Measurements from ENCODE around the gene ARAP1.

The ARAP1 gene

GRCh38 chr11:72688929-72689328 lies 63.3 kb downstream of the ARAP1 start:
- DNase-seq (ENCODE audit: low read depth), result no peak
- no peak overlapping the region for H3K4me3 ChIP-seq (ENCODE audit: low read depth, low read length)
- TF ChIP-seq POLR2A (IDR thresholded peaks at IDR 0.05; ENCODE audit: extremely low read depth, insufficient read length) (no peak), MYC (IDR thresholded peaks at IDR 0.05; ENCODE audit: low read depth, low read length) (no peak), MAX (IDR thresholded peaks at IDR 0.05; ENCODE audit: low read depth, low read length) (no peak), CTCF (IDR thresholded peaks at IDR 0.05; ENCODE audit: low read depth, low read length) (no peak)

- no peak for TF ChIP-seq POLR2A (IDR thresholded peaks at IDR 0.05; ENCODE audit: extremely low read depth, insufficient read length)
- TF ChIP-seq MAX (IDR thresholded peaks at IDR 0.05; ENCODE audit: low read depth, low read length), result no peak
- no peak for TF ChIP-seq MYC (IDR thresholded peaks at IDR 0.05; ENCODE audit: low read depth, low read length)
- TF ChIP-seq CTCF (IDR thresholded peaks at IDR 0.05; ENCODE audit: low read depth, low read length), result no peak
- DNase-seq (ENCODE audit: low read depth), result no peak
- H3K4me3 ChIP-seq (ENCODE audit: low read depth, low read length), result no peak overlapping the region
Observed at GRCh38 chr11:72688486-72688885, 63.7 kb downstream of the ARAP1 start.

GRCh38 chr11:72687326-72687725 lies 64.9 kb downstream of the ARAP1 start:
- H3K4me3 ChIP-seq (ENCODE audit: low read depth, low read length), result no peak overlapping the region
- no peak for TF ChIP-seq CTCF (IDR thresholded peaks at IDR 0.05; ENCODE audit: low read depth, low read length)
- no peak for TF ChIP-seq MAX (IDR thresholded peaks at IDR 0.05; ENCODE audit: low read depth, low read length)
- TF ChIP-seq MYC (IDR thresholded peaks at IDR 0.05; ENCODE audit: low read depth, low read length), result no peak
- TF ChIP-seq POLR2A (IDR thresholded peaks at IDR 0.05; ENCODE audit: extremely low read depth, insufficient read length), result no peak
- DNase-seq (ENCODE audit: low read depth), result no peak

- no peak for DNase-seq (ENCODE audit: low read depth)
- no peak for TF ChIP-seq MYC (IDR thresholded peaks at IDR 0.05; ENCODE audit: low read depth, low read length)
- no peak overlapping the region for H3K4me3 ChIP-seq (ENCODE audit: low read depth, low read length)
Observed at GRCh38 chr11:72686639-72687220, 65.5 kb downstream of the ARAP1 start.

GRCh38 chr11:72685560-72686480 lies 66.4 kb downstream of the ARAP1 start:
- DNase-seq (ENCODE audit: low read depth), result no peak
- H3K4me3 ChIP-seq (ENCODE audit: low read depth, low read length), result no peak overlapping the region
- TF ChIP-seq MAX (IDR thresholded peaks at IDR 0.05; ENCODE audit: low read depth, low read length), result no peak
- TF ChIP-seq CTCF (IDR thresholded peaks at IDR 0.05; ENCODE audit: low read depth, low read length), result no peak
- TF ChIP-seq MYC (IDR thresholded peaks at IDR 0.05; ENCODE audit: low read depth, low read length), result no peak
- TF ChIP-seq POLR2A (IDR thresholded peaks at IDR 0.05; ENCODE audit: extremely low read depth, insufficient read length), result no peak

- no peak overlapping the region for H3K4me3 ChIP-seq (ENCODE audit: low read depth, low read length)
- peak; percentile 64 for DNase-seq (ENCODE audit: low read depth)
- peak; percentile 87 for TF ChIP-seq CTCF (IDR thresholded peaks at IDR 0.05; ENCODE audit: low read depth, low read length)
- no peak for TF ChIP-seq POLR2A (IDR thresholded peaks at IDR 0.05; ENCODE audit: extremely low read depth, insufficient read length)
Observed at GRCh38 chr11:72684236-72684912, 67.8 kb downstream of the ARAP1 start.
